ENCODE results near the gene SYT13.
A peak's percentile ranks its signal among the peaks of the same experiment; 100 is the strongest.

Gene SYT13

GRCh38 chr11:45285930-45286632 is at the start of gene SYT13:
Gene SYT13 (minus strand): TSS chr11:45286341. CDS start chr11:45286207, 134 bp downstream.
- DNase-seq = no peak

GRCh38 chr11:45335434-45335833 is 49.3 kb upstream of the SYT13 start:
- DNase-seq = no peak

GRCh38 chr11:45334836-45335235 is 48.7 kb upstream of the SYT13 start:
- DNase-seq = no peak

DNA sequence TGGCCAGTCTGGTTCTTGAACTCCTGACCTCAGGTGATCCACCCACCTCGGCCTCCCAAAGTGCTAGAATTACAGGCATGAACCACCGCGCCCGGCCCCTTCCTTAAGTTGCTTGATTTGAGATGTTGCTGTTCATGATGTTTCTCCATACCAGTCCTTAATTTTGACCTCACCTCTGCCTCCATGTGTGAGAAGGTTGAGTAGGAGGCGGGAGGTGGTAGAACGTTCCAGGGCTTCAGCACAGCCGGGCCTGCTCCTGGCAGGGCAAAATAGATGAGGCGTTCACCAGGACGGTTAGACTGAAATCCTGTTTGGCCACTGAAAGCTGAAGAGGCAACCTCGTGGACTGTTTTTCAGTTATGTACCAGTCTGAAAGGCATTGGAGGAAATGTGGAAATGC is 48.3 kb upstream of the SYT13 start:
- DNase-seq = no peak

GRCh38 chr11:45333001-45333971 is 47.1 kb upstream of the SYT13 start:
- DNase-seq = peak; percentile 59

- peak; percentile 34 for DNase-seq
Observed at GRCh38 chr11:45332276-45332934, 46.3 kb upstream of the SYT13 start.

GRCh38 chr11:45331839-45332238 is 45.7 kb upstream of the SYT13 start:
- no peak for DNase-seq

GRCh38 chr11:45328726-45329125 is 42.6 kb upstream of the SYT13 start:
- DNase-seq = no peak

DNA sequence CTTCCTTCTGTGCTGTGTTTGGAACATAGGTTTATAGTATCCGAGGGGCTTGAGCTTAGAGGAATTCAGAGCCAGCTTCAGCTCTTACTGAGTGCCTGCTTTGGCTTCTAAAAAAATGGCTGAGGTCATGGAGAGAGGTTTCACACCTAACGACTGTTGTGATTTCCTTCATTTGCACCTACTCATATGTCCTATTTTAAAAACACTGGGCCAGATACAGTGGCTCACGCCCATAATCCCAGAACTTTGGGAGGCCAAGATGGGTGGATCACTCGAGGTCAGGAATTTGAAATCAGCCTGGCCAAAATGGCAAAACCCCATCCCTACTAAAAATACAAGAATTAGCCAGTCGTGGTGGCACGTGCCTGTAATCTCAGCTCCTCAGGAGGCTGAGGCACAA is 38.3 kb upstream of the SYT13 start:
- DNase-seq = no peak

DNA sequence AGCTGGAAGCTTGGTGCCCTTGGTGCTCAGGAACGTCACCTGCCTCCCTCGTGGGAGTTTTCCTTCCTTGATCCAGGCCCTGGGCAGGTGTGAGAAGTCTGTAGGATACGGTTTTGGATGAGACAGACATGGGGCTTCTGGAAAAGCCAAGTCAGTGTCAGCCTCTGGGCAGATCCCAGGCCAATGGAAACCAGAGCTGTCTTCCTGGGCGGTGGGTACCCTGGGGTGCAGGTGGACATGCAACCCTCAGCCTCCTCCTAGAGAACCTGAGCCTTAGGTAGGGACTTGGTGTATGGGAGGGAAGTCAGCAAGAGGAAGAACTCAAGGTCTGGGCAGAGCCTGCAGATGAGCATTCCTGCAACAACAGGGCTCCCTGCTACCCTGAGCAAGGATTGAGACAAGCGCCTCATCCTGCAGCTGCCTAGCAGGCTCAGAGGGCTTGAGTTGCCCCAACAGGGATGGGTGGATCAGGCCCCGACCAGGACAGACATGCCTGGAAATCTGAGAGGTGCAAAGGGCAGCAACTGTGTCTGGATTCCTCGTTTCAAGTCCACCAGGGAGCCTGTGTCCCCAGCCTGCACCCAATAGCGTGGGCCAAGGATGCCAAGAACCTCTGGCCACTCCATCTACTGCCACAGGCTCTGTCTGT is 37.6 kb upstream of the SYT13 start:
- DNase-seq = no peak

GRCh38 chr11:45322891-45323600 is 36.9 kb upstream of the SYT13 start:
- DNase-seq = no peak

- DNase-seq = no peak
Observed at GRCh38 chr11:45322111-45322705, 36.1 kb upstream of the SYT13 start.

DNA sequence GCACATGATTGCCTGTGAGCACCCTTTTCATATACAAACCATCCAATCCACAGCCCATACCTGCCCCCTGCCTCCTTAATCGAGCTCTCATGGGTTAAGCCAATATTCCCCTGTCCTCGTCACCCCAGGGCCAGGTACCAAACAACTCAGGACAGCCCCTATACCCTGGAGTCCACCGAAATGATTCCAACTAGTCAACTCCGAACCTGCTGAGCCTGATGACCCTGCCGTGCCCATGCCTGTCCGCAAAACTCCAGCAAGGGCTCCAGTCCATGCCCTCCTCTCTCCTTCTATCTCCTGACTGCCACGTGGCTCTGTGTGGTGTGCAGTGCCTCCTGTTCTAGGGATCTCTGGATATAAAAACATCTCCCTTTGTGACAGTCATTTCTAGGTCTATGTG is 35.5 kb upstream of the SYT13 start:
- no peak for DNase-seq

DNA sequence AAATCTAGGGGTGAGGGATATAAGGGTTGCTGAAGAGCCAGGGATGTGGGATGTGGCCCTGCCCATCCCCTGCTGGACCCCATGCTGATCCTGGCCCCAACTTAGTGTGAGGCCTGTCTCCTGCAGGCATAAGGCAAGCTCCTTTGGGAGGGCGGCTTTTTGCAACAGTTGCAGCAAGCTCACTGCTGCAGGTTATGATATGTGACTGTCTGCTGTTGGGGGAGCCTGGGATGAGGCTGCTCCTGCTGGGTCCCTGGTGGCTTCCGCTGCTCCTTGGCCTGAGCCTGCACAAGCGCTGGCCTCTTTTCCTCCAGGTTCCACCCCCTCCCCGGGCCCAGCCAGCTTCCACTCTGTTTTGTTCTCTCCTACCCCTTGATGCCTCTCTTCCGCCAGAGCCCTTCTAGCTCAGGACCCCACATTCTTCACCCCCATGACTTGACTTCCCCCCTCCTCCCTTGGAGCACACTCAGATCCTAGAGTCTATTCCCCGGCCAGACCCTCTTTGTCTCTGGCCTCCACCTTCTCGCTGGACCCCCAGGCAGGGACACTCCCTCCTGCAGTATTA is 35.0 kb upstream of the SYT13 start:
- DNase-seq = no peak

DNA sequence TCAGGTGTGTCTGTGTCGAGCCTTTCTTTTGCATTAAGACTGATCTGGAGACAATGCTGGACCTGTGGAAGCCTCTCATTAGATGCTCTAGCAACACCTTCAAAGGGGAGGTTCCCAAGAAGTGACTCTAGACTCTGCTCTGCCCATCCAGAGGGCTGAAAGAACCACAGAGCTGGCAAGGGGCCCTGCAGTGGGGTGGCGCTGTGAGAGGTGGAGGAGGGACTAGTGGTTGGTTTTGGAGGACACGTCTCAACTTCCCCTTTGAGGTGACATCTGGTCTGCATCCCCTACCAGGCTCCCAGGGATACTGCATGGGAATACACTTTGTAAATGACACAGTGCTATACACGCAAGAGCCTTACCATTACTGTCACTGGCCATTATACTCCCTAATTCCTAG is 34.2 kb upstream of the SYT13 start:
- no peak for DNase-seq

- DNase-seq = no peak
Observed at GRCh38 chr11:45319077-45319476, 32.9 kb upstream of the SYT13 start.

DNA sequence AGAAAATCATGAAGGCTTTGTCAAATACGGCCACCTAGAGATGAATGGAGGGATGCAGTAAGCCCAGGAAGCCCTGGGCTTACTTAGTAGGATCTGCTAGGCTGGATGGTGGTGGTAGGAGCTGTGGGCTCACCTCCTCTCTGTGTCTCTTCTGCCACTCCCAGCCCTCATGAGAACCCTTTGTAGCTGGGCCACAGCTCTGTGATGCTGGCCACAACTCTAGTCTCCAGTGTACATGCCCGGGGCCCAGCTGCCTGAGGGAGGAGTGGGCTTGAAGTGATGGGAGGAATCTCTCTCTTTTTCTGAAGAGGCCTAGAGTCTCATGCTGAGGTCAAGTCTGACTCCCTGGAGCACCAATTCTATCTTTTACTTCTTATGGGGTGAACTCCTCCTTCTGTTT is 32.4 kb upstream of the SYT13 start:
- DNase-seq = no peak

- no peak for DNase-seq
Observed at GRCh38 chr11:45316258-45316657, 30.1 kb upstream of the SYT13 start.

DNA sequence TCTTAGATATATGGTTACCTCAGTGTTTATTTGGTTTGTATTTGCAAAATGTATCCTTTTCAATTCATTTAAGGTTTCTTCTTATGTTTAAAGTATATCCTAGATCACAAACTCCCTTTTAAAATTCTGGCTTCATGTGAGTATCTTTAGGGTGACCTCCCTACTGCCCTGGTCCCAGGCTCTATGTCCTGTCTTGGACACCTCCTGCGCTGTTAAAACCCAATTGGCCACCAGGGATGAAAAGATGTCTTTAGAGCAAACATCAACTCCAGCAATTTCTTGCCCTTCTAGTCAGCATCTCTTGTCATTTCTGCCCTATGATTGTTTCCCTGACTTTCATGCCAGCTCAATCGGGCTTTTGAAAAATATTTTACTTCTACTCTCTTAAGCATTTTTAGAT is 28.8 kb upstream of the SYT13 start:
- no peak for DNase-seq

DNA sequence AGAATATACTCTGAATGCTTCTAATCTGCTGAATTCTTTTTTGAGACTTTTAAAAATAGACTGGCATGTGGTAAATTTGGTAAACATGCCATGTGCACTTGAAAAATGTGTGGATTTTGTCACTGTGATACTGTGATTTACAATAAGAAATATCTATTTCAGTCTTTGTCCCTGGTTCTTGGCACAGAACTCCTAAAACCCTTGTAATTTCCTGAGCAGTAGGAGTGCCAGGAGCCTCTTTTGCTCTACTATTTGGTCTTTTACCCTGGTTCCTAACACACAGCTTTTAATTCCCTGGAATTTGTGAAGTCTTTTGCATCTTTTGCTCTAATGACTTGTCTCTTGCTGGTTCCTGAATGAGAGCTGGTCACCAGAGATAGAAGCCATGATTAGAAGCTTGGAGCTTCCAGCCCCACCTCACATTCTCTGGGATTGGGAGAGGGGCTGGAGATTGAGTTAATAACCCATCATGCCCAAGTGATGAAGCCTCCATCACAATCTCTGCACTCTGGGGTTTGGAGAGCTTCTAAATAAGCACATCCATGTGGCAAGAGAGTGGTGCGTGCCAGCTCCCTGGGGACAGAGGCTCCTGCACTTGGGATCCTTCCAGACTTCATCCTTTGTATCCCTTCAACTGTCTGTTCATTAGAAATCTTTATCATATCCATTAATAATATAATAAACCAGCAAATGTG is 27.2 kb upstream of the SYT13 start:
- DNase-seq = no peak
